HG03378 (cell line): ENCODE data around the gene TNFRSF11A.

ENCODE experiments used
- ATAC-seq: cut with Tn5 transposase; IDR thresholded peaks from one replicate; pipeline ENCODE4 v1.9.1; 2021; ENCODE audit warnings: mild to moderate bottlenecking, moderate library complexity; ENCODE audit not compliant: unreplicated experiment

TNFRSF11A gene

DNA sequence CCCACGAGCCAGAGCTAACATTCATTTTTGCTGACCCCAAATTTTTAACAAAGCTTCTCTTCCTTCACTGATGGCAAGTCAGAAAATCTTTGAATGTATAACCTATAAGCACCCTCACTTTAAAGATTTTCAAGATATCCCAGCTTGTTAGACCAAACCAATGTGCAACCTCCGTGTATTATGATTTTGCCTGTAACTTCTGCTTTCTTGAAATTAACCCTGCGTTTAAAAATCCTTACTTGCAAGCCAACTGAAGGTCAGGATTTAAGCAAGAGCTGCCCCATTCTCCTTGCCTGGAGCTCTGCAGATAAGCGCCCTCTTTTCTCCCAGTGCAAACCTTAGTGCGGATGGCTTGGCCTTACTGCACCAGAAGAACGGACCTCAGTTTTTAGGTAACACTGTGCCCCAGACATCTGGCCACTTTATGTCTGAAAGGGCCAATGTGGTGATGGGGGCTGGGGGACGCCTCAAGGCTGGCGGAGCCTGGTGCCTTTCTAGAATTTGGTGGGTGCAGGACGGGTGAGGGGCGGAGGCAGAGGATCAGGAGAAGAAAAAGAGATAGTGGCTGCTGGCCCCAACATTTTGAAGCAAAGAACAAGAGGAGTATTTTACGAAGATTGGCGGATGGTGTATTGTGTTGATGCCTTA is 805 bp upstream of the TNFRSF11A start:
- no peak for ATAC-seq

DNA sequence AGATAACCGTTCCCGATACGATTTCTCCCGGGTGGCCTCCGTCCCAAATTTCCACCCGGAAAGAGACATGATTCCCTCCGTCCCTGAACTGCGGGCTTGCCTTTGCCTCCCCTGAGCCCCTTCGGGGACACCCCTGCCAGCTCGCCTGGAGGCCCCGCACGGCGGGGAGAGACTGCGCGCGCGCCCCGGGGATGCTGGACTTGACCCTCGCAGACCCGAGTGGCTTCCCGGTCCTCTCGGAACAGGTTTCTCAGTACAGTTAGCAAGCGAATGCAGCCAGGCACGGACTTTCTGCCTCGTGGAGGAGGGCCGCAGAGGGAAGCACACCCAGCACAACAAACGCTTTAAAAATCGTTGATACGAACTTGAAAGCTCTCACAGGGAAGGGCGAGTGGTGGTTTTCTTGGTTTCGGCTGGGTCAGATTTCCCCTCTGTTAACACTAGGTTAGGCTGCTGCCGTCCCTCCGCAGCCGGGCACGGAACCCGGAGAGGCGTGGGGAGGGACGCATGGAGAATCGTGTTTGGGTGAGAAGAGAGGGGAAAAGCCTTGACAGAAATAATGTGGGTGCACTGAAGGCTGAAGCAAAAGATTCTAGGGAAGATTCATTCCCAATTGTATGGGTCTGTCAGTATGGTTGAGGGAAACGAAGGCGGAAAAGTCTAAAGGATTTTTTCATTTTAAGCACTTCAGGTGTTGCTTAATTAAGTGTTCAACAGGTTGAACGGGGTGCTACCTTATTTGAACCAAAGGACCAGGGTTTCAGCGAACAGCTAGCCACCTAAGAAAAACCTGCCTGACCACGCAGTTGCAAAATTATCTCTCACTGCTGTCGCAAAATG is 916 bp downstream of the TNFRSF11A start:
- ATAC-seq = peak; percentile 36

DNA sequence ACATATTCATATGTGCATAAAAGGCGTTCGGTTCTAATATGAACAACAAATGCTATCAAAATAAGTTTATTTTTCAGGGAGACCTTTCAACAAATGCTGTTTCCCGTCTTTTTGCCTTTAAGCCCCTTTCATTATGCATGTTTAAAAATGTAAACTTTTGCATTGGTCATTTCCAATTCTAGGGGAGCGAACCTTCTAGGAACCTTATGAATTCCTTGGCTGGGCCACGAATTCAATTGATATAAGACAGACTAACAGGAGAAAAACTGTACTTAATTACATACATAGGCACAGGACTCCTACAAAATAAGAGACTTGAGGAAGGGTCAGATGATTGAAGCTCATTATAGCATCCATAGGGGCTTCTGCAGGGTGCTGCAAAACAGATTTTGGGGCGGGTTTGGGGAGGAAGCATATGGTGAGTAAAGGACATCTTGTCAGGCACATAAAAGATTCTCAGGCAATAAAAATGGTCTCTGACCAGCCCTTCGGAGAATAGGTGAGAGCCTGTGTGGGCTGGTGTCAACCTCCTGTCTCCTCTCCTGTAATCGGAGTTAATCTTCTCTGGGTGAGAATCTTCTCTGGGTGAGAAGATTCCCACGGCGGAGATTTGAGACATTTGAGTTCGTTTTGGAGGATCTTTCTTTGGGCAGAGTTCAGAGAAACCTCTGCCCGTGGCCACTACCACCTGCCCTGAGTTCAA is 1.7 kb downstream of the TNFRSF11A start:
- ATAC-seq = no peak

DNA sequence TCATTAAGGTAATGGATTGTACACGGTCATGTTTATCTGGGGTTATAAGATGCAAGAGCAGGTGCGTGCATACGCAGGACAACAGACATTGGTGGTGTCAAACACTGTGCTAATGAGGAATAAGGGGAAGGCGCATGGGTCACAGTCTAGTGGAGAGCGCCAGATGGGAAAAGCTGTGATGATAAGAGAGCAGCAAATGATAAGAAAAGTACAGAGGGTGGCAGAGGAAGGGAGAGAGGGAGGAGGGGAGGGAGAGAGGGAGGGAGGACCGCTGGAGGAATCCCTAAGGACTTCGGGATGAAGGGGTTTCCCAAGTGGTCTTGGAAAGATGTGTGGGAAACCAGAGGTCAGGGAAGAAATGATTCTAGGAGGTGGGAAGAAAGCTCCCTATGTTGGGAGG is 2.9 kb downstream of the TNFRSF11A start:
- ATAC-seq = no peak

DNA sequence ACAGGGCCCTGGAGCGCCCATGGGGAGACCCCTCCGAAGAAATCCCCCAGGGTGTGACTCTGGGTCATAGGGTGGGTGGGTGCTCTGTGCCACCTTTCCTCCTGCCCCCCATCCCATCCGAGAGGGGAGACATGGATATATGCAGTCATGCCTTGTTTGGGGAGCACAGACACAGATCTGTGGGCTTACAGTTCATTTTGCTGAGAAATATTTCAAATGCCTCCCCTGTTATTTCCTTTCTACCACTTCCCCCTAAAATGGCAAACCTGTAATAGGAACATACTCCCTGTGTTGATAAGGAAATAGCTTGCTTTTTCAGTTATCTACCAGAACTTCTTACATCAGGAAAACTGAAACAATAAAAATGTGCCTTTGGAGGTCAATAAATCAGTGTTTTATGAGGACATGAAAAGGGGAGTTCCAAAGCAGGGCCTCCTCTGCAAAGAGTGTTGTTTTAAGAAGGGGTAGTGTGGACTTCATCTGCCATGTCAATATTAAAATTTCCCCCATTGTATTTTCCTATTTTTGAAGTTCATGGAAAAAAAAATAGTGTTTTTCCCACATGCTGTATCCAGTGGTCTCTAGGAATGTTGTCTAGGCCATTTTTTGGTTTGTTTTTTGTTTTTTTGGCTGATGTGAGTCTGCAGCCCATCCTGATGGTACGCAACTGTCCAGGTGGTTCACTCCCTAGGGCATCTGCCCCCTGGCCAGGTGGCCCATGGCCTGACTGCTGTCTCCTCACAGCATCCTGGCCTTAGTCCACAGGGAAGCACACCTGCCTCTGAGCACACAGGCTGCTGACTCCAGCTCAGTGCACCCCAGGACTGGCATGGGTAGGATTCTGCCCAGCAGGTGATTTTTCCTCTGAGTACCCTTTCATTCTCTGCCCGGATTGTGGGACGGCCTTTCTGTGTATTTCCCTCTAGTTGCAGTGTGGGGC is 3.7 kb downstream of the TNFRSF11A start:
- ATAC-seq = no peak

DNA sequence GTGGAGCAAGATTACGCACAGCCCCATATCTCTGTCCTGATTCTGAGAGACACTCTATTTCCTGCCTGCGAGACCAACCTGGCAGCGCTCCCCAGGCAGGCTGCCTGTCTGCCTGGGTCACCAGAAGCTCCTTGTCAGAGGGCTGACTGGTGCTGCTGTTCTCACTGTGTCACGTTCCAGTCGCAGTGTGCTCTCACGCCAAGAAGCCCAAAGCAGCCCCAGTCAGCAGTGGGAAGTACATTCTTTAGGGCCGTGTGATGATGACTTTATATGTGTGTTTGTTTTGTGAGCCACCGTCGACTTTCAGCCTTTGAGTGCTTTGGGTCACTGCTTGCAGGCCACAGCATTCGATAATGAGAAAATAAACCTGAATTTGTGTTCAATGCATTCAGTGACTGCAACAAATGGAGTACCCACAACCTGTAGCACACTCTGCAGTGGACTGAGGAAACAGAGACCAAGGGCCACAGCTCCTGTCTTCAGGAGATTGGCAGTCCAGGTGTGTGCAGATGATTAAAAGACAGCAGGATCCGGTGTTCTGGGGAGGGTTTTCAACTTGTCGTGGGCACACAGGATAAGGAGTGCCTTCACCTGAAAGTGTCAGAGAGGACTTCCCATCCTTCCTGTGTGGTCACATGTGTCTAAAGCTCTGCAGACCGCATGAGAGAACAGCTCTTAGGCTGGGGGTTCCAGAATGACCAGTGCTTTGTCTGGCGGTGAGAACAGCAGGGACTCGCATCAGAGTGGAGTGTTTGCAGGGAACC is 4.8 kb downstream of the TNFRSF11A start:
- no peak for ATAC-seq

DNA sequence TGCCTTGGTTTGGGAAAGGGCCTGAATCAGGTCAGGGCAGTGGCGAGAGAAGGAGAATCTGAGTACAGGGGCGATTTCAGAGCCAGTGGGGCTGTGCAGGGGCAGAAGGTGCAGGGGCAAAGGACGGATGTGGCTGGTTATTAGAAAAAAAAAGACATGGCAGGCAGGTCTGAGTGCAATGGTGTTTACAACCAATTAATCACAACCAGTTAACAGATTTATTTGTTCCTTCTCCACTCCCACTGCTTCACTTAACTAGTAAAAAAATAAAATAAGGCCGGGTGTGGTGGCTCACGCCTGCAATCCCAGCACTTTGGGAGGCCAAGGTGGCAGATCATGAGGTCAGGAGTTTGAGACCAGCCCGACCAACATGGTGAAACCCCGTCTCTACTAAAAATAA is 5.5 kb downstream of the TNFRSF11A start:
- no peak for ATAC-seq

DNA sequence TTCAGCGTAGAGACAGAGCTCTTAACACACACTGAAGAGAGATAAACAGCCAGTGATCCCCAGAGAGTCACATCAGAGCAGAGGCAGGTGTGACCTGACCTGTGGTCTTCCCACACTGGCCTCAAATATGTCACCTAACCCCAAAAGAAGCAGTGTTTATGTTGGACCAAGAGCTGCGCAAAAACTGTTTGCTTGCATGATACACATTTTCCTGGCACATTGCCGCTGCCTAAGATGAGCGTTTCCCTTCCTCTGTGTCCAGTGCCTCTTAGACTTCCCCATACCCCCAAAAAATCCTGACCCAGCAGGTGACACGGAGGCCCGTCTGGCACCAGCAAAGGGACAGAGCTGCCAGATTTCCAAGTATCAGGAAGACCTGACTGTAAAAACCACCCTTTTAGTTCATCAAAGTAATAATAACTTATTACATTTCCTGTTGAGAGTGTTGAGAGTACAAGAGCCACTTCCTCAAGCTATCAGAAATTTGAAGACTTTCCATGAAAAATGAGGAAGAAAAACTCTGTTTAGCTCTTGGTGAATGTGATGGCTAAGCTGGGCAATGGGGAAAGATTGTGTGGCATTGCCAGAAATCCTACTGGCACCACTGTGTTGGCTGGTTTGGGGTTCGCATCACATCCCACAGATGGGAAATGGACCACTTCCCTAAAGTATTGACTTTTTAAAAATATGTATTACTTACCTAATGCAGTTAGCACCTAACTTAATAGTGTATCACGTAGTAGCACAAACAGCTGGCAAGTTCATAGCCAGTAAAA is 6.7 kb downstream of the TNFRSF11A start:
- ATAC-seq = no peak

DNA sequence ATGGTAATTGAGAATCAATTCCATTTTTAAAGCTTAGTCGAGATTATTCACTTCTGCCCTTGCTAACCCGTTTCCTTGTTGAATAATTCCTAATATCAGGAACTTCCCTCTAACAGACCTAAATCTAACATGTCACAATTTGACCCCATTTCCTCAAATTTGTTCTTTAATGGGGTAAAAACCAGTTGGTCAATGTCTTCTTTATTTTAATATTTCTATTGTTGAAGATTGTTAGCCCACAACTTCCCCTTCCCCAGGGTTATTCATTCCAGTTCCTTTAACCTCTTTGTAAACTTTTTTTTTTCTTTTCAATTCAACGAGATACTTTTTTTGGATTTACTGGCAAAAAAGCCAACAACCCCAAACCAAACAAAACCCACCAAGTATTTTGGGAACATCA is 7.3 kb downstream of the TNFRSF11A start:
- no peak for ATAC-seq

DNA sequence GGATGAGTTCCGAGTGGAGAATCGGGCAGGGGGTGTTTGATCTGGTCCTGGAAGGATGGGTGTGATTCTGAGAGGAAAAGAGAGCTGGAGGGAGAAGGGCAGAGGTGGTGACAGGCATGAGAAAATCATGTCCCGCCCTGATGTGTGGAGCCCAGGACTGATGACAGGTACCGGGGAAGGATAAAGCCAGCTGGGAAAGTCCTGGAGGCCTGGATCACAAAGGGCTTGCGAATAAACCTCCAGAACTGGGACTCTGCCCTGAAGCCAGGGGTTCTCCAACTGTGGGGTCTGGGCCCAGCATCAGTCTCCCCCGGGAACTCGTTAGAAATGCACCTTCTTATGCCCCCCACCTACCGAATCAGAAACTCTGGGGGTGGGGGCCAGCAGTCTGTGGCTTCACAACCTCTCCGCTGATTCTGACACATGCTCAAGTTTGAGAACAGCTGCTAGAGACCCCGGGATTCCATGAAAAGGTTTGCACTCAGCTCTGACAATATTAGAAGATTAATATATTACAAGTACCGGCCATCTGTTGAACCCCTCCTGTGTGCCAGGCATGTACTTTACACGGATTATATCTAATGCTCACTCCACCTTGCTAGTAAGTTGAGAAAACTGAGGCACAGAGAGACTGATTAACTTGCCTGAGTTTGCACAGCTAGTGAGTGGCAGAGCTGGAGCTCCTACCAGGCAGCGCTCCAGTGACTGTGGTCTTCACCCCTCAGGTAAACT is 8.0 kb downstream of the TNFRSF11A start:
- ATAC-seq = no peak

DNA sequence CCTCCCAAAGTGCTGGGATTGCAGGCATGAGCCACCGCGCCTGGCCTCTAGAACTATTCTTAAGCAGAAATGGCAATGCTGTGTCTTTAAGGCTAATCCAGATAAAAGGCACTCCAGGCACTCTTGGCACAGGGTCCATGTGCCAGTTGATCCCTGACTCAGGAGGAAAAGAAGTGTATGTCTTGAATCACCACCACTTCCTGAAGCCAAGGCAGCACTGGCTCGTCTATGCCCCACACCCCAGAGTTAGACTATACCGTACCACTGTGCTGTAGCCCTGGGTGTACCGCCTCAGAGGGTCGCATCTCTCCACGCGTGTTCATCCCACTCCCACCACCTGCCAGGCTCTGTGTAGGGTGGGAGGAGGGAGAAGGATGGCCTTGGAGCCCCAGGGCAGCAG is 9.0 kb downstream of the TNFRSF11A start:
- ATAC-seq = no peak

DNA sequence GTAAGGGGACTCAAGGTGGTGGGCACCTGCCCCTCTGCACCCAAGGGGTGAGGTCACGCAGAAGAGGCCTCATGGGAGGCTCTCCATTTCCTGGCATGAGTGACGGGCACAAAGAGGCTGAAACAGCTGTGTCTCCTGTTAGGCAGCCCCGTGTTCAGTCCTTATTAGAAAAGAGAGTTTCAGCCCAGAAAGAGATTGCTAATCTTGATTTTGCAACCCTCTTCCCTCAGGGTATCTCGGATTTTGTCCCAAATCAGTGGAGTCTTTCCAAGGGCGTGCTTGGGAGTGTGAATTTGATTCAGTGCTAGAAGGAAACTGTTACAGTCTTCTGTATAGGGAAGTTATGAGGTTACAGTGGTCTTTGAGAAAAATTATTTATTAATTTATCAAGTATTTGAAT is 10.4 kb downstream of the TNFRSF11A start:
- ATAC-seq = no peak

DNA sequence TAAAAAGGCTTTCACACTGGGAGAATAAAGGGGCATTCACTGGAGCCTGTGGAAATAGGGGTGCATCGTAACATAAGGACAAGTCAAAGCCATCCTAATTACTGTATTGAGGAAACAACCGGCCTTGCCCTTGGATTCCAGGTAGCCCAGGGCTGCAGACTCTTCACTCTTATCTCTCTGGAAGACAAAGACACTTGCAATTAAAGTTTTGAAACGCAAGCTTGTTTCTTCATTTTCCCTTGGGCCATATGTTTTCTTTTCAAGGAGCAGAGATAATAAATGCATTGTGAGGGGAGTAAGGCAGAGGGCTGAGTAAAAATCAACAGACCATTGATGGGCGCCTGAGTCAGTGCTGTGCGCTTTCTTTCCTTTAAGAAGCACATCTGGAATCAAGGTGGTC is 11.5 kb downstream of the TNFRSF11A start:
- no peak for ATAC-seq

DNA sequence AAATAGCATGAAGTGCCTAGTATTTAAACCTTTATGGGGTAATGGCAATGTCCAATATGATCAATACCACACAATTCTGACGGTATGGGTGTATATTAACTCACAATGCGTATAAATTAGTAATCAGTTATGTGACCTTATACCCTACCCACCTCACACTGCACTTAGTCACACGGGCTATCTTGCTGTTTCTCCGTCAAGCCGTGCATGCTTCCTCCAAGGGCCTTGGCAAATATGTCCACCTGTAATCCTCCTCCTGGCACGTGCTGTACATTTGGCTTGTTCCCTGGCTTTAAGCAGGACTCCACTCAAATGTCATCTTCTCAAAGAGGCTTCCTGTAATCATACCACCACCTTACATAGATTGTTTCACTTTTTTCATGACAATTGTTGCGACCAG is 12.2 kb downstream of the TNFRSF11A start:
- ATAC-seq = no peak

DNA sequence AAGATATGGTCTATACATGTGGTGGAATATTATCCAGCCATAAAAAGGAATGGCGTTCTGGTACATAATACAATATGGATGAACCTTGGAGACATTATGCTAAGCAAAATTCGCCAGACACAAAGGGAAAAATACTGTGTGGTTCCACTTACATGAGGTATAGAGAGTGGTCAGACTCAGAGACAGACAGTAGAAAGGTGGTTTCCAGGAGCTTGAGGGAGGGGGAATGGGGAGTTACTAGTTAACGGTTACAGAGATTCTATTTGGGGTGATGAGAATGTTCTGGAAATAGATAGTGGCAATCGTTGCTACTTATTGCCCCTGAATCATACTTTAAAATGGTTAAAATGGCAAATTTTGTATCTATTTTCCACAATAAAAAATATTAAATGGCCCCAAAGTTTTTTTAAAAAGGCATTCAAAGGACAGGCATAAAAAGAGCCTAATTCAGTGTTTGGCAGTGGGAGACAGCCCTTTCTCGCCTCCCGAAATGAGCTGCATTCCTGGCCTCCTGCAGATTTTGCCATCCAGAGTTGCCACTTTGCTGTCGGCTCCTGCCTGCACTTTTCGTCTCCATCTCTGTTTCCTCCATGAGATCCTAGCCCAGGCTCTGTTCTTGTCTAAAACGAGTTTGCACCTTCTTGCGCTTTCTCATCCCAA is 13.5 kb downstream of the TNFRSF11A start:
- no peak for ATAC-seq

DNA sequence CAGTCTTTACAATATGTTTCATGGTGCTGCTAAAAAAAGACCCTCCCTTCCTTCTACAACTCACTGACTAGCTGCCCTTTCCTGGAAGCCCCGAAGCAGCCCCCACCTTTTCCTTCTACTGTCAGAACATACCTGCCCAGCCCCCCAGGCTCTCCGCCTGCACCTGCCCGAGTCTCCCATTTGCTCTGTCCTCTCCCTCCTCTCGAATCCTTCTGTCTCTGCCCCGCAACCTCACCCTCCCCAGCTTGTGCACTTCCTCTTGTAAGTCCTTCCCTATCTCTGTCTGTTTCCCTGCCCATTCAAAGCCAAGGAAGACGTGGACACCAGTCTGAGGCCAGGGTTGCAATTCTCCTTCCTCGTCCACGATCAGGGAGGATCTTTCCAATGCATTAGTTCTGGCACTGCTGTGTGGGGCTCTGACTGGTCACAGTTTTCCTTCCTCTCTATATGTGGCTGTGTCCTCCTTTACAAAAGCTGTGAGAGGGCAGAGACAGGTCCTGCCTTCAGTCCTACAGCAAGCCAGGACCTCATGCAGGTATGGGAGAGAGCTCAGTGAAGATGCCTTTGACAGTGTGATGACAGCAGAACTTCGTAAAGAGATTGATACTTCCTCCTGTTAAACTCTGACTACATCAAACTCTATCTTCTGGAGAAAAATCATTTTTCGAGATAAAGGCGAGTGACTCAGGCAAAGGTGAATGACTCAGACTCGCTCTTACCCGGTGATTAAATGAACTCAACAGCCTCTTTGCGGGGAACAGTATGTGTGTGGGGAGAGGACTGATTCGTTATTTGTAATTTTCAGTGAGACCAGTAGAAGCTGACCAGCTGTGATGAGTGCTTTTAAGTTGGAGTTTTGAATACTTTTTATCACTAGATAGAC is 14.2 kb downstream of the TNFRSF11A start:
- ATAC-seq = no peak

DNA sequence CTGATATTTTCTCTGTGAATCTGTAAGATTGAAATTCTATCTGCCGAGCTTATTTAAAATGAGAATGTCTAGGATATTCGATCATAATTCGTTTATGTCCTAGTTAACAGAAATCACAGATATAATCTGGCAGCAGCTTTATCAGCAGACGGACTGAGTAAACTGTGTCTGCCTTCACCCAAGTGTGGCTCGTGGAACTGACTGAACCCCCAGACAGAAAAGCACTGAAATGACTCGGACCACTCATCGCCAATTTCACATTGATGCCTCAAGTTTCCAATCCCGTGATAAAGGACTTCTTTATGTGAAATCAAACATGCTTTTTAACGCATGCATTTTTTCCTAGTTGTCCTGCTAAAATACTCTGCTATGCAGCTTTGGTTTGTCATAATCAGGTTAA is 15.9 kb downstream of the TNFRSF11A start:
- no peak for ATAC-seq
